ENCODE results near the gene TMEM214. TPM values are rescaled to one million over a fixed set of nuclear protein-coding genes. Genes with fewer than 3 reads are reported as not detected.
A peak's percentile ranks its signal among the peaks of the same experiment; 100 is the strongest.

TMEM214 gene
- total RNA-seq, 1 donor from 2014 or later: 62.9 TPM

GRCh38 chr2:27049422-27050280, 16.9 kb downstream of the TMEM214 start:
- H3K4me1 ChIP-seq: peaks cover 14% of the 10 kb centered on the region

GRCh38 chr2:27050281-27050995, 17.7 kb downstream of the TMEM214 start:
- H3K36me3 ChIP-seq: peaks cover 19% of the 10 kb centered on the region
- intact Hi-C loops (cut with DNase I): no loop called here
- ATAC-seq: peak; percentile 89 to 91
- H3K4me1 ChIP-seq: peaks cover 14% of the 10 kb centered on the region
- peak overlapping the region; percentile 85 for H3K27ac ChIP-seq
- H3K27me3 ChIP-seq (ENCODE audit: low read depth): no peaks in the 10 kb centered on the region
- peak; percentile 50 for TF ChIP-seq CTCF (IDR thresholded peaks at IDR 0.05)
- DNase-seq: peak; percentile 85
- peak overlapping the region; percentile 91 for H3K4me3 ChIP-seq
- no peaks in the 10 kb centered on the region for H3K9me3 ChIP-seq

More at GRCh38 chr2:27049422-27050280, 16.9 kb downstream of the TMEM214 start:
- no peaks in the 10 kb centered on the region for H3K27me3 ChIP-seq (ENCODE audit: low read depth)
- peak overlapping the region; percentile 85 for H3K27ac ChIP-seq
- peak overlapping the region; percentile 91 for H3K4me3 ChIP-seq
- TF ChIP-seq CTCF (IDR thresholded peaks at IDR 0.05): no peak
- peaks cover 11% of the 10 kb centered on the region for H3K36me3 ChIP-seq
- intact Hi-C loops (cut with DNase I): no loop called here
- DNase-seq (peak; percentile 71), ATAC-seq (peak; percentile 42 to 48)
- no peaks in the 10 kb centered on the region for H3K9me3 ChIP-seq

- no peak for TF ChIP-seq CTCF (IDR thresholded peaks at IDR 0.05)
- Histone ChIP-seq H3K9me3 (no peaks in the 10 kb centered on the region), H3K27ac (peak within 1 kb of the TSS; percentile 85), H3K4me1 (peaks cover 14% of the 10 kb centered on the region), H3K4me3 (peak within 1 kb of the TSS; percentile 91), H3K36me3 (peaks cover 27% of the 10 kb centered on the region), H3K27me3 (ENCODE audit: low read depth) (no peaks in the 10 kb centered on the region)
- intact Hi-C loops (cut with DNase I): no loop called here
- peak; percentile 95 for DNase-seq
- ATAC-seq: peak; percentile 90
Observed at GRCh38 chr2:27050996-27051901, 18.5 kb downstream of the TMEM214 start, which contains the start of gene AGBL5. TSS of gene AGBL5 (plus strand) at chr2:27051668. CDS start at chr2:27052959, 1,291 bp downstream.

GRCh38 chr2:27051902-27052645, 19.3 kb downstream of the TMEM214 start:
- H3K4me1 ChIP-seq: peaks cover 14% of the 10 kb centered on the region
- no peak for ATAC-seq
- peak; percentile 72 for DNase-seq
- intact Hi-C loops (cut with DNase I): no loop called here
- H3K36me3 ChIP-seq: peaks cover 35% of the 10 kb centered on the region
- no peaks in the 10 kb centered on the region for H3K27me3 ChIP-seq (ENCODE audit: low read depth)
- TF ChIP-seq CTCF (IDR thresholded peaks at IDR 0.05): no peak
- H3K9me3 ChIP-seq: no peaks in the 10 kb centered on the region
- peak overlapping the region; percentile 85 for H3K27ac ChIP-seq
- H3K4me3 ChIP-seq: peak overlapping the region; percentile 91
